NCI-H2081 (cell line): ENCODE results near the gene TMBIM6.
A peak's percentile ranks its signal among the peaks of the same experiment; 100 is the strongest.
"Not testable (repeated sequence)": the region's sequence is repeated elsewhere in the genome, so short reads cannot be mapped to it uniquely, and the experiment has no call there.

Experiments
- DNase-seq, 2 experiments: peaks; one replicate each; lab custom pipeline; 2025; lab: John Stamatoyannopoulos, UW

TMBIM6 gene

DNA sequence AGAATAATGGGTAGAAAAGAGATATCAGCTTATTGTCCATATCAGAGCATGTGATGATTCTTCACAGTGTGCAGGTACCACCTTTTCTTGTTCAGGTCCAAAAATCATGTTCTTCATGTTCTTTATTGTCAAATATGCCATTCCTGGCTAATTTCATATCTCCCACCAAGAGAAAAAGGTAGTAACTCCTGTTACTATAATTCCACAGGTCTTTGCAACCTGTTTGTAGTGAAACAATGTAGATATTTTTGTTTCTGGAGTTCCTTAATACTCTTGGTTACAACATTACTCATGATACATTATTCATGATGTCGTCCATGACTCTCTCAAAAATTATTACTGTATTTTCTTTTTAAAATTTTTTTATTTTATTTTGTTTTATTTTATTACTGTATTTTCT lies 11.3 kb upstream of the TMBIM6 start:
- DNase-seq: no peak

GRCh38 chr12:49730568-49731101 lies 10.7 kb upstream of the TMBIM6 start:
- DNase-seq: no peak

GRCh38 chr12:49733219-49734017 lies 7.9 kb upstream of the TMBIM6 start:
- no peak for DNase-seq

DNA sequence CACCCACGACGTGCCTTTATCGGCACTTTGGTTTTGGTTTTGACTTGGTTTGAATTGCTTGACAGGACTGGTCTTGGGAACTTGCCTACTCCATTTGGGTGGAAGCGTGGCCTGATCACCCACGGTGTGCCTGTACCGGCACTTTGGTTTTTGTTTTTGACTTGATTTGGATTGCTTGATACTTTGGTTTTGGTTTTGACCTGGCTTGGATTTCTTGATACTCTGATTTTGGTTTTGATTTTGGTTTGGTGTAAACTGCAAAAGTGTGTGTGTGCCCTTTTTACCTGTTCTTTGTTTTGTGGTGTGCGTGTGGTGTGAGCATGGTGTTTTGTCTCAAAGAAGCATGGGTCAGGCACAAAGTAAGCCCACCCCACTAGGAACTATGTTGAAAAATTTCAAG lies 6.5 kb upstream of the TMBIM6 start:
- DNase-seq: not testable (repeated sequence)

DNA sequence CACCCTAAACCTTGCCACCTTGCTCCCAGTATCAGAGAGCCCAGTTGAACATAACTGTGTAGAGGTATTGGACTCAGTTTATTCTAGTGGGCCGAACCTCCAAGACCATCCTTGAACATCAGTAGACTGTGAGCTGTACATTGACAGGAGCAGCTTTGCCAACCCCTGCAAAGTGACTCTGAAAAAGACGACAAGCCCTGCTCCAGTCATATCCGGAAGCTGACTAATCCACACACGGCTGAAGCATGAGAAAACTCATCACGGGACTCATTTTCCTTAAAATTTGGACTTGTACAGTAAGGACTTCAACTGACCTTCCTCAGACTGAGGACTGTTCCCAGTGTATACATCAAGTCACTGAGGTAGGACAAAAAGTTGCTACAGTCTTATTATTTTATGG lies 2.6 kb upstream of the TMBIM6 start:
- not testable (repeated sequence) for DNase-seq

DNA sequence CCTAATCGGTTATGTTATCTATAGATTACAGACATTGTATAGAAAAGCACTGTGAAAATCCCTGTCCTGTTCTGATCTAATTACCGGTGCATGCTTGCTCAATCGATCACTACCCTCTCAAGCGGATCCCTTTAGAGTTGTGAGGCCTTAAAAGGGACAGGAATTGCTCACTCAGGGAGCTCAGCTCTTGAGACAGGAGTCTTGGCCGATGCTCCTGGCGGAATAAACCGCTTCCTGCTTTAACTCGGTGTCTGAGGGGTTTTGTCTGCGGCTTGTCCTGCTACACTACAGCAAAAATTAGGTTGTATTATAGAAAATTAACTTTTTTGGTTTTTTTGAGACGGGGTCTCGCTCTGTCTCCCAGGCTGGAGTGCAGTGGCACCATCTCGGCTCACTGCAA lies 1.1 kb upstream of the TMBIM6 start:
- DNase-seq: not testable (repeated sequence)

DNA sequence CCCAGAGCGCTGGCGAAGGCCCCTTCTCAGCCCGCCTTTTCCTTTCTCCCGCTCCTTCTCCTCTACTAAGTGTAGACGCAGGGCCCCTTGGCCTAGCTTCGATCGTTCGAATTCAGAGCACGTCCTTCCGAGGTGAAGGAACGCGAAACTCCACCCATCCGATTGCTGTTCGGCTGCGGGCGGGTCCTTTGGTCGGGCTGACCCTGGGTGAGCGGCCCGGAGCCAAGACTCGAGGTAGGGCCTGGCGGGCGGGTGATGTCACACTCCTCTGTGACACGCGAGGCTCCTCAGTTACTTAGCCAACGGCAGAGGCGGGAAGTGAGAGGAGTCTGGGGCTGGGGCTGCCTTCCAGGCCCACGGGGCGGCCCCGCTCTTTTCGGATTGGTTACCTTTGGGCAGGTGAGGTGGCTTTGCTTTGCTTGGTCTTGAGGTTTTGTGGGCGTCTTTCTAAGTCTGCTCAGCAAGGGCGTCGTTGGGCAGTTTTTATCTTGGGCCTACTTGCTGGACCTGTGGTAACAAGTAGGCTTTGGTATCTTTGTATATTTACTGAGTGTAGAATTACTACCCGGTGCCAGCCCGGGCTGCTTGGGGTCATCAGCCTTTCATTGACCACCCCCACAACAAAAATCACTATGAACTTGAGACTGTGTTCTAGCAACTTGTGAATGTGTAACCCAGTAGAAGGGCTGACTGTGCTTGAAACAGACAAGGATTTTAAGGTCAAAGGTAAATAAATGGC lies 694 bp downstream of the TMBIM6 start:
- DNase-seq: peak; percentile 64 to 76

DNA sequence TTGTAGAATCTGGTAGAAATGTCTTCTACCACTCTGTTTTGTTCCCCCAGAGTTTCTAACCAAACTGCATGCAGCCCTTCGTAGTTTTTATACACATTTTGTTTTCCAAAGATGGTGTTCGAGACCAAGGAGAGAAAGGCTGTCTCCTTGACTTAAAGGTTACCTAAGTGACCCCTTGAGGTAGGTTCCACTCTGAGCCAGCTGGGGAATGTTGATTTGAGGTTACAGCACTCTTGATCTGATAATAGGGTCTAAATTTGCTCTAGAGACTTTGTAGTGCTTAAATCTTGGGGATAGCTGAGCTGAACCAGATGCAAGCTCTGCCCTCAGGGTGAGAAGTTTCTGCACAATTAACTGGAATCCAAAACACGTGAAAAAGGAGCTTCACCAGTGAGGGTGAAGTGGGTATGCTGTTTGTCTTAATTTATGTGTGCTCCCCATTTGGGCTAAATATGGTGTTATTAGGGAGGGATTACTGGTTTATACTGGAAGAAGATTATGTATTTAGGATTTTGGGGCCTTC lies 3.1 kb downstream of the TMBIM6 start:
- no peak for DNase-seq

DNA sequence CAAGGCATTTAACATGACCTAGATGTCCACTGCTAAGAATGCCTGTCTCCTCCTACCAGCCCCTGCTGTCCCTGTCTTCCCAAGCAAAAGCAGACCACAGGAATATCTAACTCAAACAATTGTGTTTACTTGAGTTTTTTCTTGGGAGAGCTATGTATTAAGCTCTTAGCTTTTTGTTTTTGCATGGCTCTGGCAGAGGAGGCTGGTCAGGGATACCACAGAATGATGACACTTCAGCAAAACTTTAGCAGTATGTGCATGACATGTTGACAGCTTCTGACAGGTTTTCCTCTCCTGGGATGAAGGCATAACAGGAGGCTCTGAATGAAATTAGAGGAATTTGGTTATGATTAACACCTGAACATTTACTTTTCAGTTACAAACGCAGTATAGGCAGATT lies 6.9 kb downstream of the TMBIM6 start:
- DNase-seq: no peak

GRCh38 chr12:49748800-49749199 lies 7.4 kb downstream of the TMBIM6 start:
- DNase-seq: no peak

DNA sequence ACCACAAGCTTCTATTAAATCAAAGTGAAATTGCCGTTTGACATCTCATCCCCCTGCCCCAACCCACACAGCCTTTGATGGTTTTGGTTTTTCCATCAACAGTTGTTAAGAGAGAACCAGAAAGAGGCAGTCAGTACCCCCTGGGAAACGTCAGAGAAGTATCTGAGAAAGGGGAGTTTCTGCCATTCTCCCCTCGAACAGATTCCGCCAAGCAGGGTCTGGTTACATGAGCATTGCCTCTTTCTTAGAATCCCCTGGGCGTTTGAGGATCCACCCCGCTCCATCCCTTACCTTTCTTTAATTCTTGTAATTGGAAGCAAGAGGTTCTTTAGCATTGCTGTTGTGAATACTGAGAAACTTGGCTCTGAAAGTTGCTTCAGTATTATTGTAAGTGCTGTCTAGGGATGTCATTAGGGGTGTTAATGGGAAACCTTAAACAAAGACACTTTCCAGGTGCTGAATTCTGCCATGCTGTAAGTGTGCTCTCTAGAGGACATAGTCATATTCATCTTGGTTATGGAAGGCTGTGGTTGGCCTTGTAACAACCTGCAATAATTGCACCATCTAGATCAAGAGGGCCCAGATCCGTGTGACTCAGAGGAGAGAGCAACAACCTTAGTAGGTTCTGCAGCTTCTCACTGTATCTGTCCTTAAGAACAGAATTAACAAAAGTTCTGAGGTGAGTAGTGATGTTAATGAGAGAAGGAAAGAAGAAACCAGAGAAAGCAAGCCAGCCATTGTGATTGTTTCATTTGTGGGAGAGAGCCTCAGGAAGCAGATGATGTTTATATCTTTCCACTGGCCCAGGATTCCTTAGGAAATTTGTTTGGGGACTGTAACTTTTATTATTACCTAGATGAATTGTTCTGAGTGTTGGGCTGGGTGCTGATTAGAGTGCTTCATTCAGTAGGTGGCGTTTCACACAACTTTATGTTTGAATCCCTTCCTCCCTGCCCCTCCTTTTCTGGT lies 9.0 kb downstream of the TMBIM6 start:
- DNase-seq: no peak

GRCh38 chr12:49750996-49751393 lies 9.6 kb downstream of the TMBIM6 start:
- no peak for DNase-seq

DNA sequence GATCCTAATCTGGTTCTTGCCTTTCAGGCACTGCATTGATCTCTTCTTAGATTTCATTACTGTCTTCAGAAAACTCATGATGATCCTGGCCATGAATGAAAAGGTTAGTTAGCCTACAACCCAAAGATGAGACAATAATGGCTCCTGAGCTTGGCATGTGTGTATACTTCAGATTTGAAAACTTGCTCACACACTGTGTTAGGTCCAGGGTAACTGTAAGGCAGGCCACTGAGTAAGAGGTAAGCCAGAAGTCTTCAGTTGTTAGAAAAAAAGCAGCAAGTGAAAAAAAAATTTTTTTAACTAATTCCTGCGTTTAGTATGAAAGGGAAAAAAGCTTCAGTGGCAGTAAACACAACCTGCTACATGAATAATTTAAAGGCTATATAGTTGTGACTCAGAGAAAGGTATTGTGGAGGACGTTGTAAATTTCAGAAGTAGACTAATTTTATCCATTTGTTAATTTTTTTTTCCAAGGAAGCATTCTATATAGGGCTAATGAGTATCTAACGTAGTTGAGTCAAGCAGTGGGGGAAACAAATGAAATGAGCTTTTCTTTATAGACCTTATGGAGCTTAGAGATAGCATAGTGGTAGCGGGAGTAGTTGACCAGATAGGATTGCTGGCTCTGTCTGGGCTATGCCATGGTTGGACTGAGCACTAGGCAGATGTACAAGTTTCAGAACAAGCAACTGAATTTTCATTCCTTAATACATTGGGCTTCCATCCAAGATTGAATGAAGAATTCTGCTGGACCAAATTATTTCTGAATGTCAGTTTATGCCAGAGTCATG lies 20.5 kb downstream of the TMBIM6 start:
- no peak for DNase-seq

GRCh38 chr12:49762468-49762847 lies 21.1 kb downstream of the TMBIM6 start:
- DNase-seq: no peak

- DNase-seq: peak in 1 of 2 experiments; percentile 7
These were observed 21.7 kb downstream of the TMBIM6 start for GRCh38 chr12:49763006-49763591.

- DNase-seq: no peak
These were observed 22.8 kb downstream of the TMBIM6 start for GRCh38 chr12:49764126-49764525.

- DNase-seq: no peak
These were observed 24.7 kb downstream of the TMBIM6 start for GRCh38 chr12:49766115-49766455.

- DNase-seq: no peak
These were observed 26.0 kb downstream of the TMBIM6 start for GRCh38 chr12:49767333-49767732.

GRCh38 chr12:49773102-49773501 lies 31.7 kb downstream of the TMBIM6 start:
- DNase-seq: not testable (repeated sequence)

DNA sequence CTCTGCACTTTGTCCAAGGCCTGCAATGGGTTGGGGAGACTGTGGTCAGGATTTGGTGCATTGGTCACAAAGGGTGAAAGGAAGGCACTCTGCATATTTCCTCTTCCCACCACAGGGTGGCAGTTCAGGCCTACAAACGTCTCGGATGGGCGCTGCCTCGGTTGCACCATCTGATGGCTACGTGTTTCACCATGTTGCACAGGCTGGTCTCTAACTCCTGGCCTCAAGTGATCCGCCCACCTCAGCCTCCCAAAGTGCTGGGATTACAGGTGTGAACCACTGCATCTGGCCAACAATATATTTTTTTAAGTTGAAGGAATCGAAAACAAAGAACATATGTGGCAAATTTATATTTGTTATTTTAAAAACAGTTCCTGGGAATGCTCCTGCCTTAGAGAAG lies 35.1 kb downstream of the TMBIM6 start:
- peak; percentile 62 to 63 for DNase-seq

- no peak for DNase-seq
These were observed 35.5 kb downstream of the TMBIM6 start for GRCh38 chr12:49776858-49777257.
